ENCODE results near the gene PON3.

Gene PON3

DNA sequence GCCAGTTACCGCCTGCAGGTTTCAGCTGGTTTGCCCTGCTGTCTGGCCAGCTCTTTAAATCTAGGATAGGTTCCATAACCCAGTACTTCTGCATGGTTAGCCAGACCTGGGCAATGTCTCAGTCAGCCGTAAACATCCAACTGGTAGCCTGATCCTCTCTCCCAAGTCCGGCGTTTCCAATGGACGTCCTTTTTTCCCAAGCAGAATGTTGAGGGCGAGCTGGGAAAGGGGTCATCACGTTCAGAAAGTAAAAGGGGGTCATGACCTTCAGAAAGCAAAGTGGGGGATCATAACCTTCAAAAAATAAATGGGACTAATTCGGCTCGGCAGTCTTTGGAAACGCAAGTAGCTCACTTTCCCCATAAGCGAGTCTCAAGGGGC lies 430 bp downstream of the PON3 start:
- H2AFZ ChIP-seq (ENCODE audit: low read length), result no peak overlapping the region
- H3K4me2 ChIP-seq (ENCODE audit: low read length), result no peak overlapping the region
- H4K20me1 ChIP-seq (ENCODE audit: insufficient read depth, low read length), result no peaks in the 10 kb centered on the region
- no peaks in the 10 kb centered on the region for H3F3A ChIP-seq (ENCODE audit: insufficient read depth, low read length)
- H3K27ac ChIP-seq (ENCODE audit: low read depth, low read length, poor library complexity, severe bottlenecking), result no peak overlapping the region
- H3K27me3 ChIP-seq (ENCODE audit: insufficient read depth, low read length), result no peaks in the 10 kb centered on the region
- H3K4me1 ChIP-seq (ENCODE audit: insufficient read depth, low read length, severe bottlenecking), result no peaks in the 10 kb centered on the region
- no peaks in the 10 kb centered on the region for H3K79me2 ChIP-seq (ENCODE audit: insufficient read depth, low read length)
- no peaks in the 10 kb centered on the region for H3K36me3 ChIP-seq (ENCODE audit: insufficient read depth, low read length)
- no peaks in the 10 kb centered on the region for H3K9me3 ChIP-seq (ENCODE audit: low read length)
- no peak overlapping the region for H3K9ac ChIP-seq (ENCODE audit: low read length)
- H3K9me2 ChIP-seq (ENCODE audit: low read depth, low read length), result no peaks in the 10 kb centered on the region
- TF ChIP-seq EZH2 (IDR thresholded peaks at IDR 0.05; ENCODE audit: borderline replicate concordance, low read length), result no peak
- TF ChIP-seq, protein P1, sequence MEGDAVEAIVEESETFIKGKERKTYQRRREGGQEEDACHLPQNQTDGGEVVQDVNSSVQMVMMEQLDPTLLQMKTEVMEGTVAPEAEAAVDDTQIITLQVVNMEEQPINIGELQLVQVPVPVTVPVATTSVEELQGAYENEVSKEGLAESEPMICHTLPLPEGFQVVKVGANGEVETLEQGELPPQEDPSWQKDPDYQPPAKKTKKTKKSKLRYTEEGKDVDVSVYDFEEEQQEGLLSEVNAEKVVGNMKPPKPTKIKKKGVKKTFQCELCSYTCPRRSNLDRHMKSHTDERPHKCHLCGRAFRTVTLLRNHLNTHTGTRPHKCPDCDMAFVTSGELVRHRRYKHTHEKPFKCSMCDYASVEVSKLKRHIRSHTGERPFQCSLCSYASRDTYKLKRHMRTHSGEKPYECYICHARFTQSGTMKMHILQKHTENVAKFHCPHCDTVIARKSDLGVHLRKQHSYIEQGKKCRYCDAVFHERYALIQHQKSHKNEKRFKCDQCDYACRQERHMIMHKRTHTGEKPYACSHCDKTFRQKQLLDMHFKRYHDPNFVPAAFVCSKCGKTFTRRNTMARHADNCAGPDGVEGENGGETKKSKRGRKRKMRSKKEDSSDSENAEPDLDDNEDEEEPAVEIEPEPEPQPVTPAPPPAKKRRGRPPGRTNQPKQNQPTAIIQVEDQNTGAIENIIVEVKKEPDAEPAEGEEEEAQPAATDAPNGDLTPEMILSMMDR (IDR thresholded peaks at IDR 0.05; ENCODE audit: low read length), result no peak
- H3K4me3 ChIP-seq (ENCODE audit: low read depth, low read length, poor library complexity, severe bottlenecking), result no peak overlapping the region

DNA sequence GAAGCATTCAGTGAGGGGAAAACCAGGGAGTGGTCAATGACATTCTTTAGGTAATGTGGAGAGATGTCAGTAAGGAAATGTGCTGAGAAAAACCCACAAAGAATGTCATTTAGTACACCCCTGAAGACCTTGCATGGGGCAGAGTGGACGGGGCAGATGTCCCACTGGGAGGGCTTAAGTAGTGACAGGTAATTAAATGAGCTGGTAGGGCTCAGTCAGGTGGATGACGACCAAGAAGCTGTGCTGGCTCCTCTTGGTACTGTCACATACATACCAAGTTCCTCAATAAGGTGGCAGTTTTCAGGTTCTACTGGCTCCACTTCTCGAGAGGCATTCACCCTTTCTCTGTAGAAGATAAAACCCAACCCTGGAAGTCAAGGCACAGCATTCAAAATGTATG lies 1.8 kb downstream of the PON3 start:
- Histone ChIP-seq H3K36me3 (ENCODE audit: insufficient read depth, low read length) (no peaks in the 10 kb centered on the region), H4K20me1 (ENCODE audit: insufficient read depth, low read length) (no peaks in the 10 kb centered on the region), H2AFZ (ENCODE audit: low read length) (no peak overlapping the region), H3K9me3 (ENCODE audit: low read length) (no peaks in the 10 kb centered on the region), H3K4me2 (ENCODE audit: low read length) (no peak overlapping the region), H3K9me2 (ENCODE audit: low read depth, low read length) (no peaks in the 10 kb centered on the region), H3K27me3 (ENCODE audit: insufficient read depth, low read length) (no peaks in the 10 kb centered on the region), H3K79me2 (ENCODE audit: insufficient read depth, low read length) (no peaks in the 10 kb centered on the region), H3K9ac (ENCODE audit: low read length) (no peak overlapping the region), H3K4me3 (ENCODE audit: low read depth, low read length, poor library complexity, severe bottlenecking) (no peak overlapping the region), H3F3A (ENCODE audit: insufficient read depth, low read length) (no peaks in the 10 kb centered on the region), H3K4me1 (ENCODE audit: insufficient read depth, low read length, severe bottlenecking) (no peaks in the 10 kb centered on the region), H3K27ac (ENCODE audit: low read depth, low read length, poor library complexity, severe bottlenecking) (no peak overlapping the region)
- TF ChIP-seq, protein P1 (IDR thresholded peaks at IDR 0.05; ENCODE audit: low read length), result no peak
- no peak for TF ChIP-seq EZH2 (IDR thresholded peaks at IDR 0.05; ENCODE audit: borderline replicate concordance, low read length)

DNA sequence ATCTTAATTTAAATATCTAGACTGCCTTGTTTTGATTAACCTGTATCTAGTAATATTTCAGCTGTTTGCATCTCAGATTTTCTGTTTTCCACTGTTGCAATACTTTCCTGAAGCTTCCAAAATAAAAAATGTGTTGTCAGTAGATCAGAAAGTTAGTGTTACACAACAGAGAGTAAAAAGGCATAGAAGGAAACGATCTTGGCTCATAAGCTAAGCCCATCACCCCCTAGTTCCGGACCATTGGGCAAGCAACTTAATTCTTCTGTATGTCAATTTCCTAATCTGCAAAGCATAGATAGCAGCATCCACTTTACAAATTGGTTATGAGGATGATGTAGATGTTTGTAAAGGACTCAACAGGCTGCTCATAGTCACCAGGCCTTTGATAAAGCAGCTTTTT lies 4.4 kb downstream of the PON3 start:
- Histone ChIP-seq H4K20me1 (ENCODE audit: insufficient read depth, low read length) (no peaks in the 10 kb centered on the region), H3K9me3 (ENCODE audit: low read length) (no peaks in the 10 kb centered on the region), H2AFZ (ENCODE audit: low read length) (no peak overlapping the region), H3K27ac (ENCODE audit: low read depth, low read length, poor library complexity, severe bottlenecking) (no peak overlapping the region), H3F3A (ENCODE audit: insufficient read depth, low read length) (no peaks in the 10 kb centered on the region), H3K79me2 (ENCODE audit: insufficient read depth, low read length) (no peaks in the 10 kb centered on the region), H3K4me1 (ENCODE audit: insufficient read depth, low read length, severe bottlenecking) (no peaks in the 10 kb centered on the region), H3K36me3 (ENCODE audit: insufficient read depth, low read length) (no peaks in the 10 kb centered on the region), H3K27me3 (ENCODE audit: insufficient read depth, low read length) (no peaks in the 10 kb centered on the region), H3K9me2 (ENCODE audit: low read depth, low read length) (no peaks in the 10 kb centered on the region), H3K4me3 (ENCODE audit: low read depth, low read length, poor library complexity, severe bottlenecking) (no peak overlapping the region), H3K4me2 (ENCODE audit: low read length) (no peak overlapping the region), H3K9ac (ENCODE audit: low read length) (no peak overlapping the region)
- TF ChIP-seq EZH2 (IDR thresholded peaks at IDR 0.05; ENCODE audit: borderline replicate concordance, low read length), result no peak
- TF ChIP-seq, protein P1 (IDR thresholded peaks at IDR 0.05; ENCODE audit: low read length), result no peak
